ENCODE results near the gene SLC25A45.

SLC25A45 gene

DNA sequence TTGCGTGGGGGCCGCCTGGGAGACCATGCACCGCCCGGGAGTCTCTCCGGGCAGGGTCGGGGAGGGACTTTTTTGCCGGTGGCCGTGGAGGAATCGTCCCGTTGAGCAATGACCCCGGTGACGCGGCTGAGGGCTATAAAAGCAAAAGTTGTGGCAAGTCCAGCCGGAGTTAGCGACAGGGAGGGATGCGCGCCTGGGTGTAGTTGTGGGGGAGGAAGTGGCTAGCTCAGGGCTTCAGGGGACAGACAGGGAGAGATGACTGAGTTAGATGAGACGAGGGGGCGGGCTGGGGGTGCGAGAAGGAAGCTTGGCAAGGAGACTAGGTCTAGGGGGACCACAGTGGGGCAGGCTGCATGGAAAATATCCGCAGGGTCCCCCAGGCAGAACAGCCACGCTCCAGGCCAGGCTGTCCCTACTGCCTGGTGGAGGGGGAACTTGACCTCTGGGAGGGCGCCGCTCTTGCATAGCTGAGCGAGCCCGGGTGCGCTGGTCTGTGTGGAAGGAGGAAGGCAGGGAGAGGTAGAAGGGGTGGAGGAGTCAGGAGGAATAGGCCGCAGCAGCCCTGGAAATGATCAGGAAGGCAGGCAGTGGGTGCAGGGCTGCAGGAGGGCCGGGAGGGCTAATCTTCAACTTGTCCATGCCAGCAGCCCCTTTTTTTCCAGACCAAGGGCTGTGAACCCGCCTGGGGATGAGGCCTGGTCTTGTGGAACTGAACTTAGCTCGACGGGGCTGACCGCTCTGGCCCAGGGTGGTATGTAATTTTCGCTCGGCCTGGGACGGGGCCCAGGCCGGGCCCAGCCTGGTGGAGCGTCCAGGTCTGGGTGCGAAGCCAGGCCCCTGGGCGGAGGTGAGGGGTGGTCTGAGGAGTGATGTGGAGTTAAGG, 40.4 kb upstream of the SLC25A45 start, which contains the start of gene NEAT1:
TSS of gene NEAT1 (plus strand) at position 166 of the 883 bp plus-strand sequence.
- peak; percentile 60 for TF ChIP-seq L3MBTL2 (conservative IDR thresholded peaks at IDR 0.05)
- no peak for TF ChIP-seq TARDBP (IDR thresholded peaks at IDR 0.05)
- peak; percentile 68; the same call in 1 of the 2 replicates for TF ChIP-seq BHLHE40 (IDR thresholded peaks at IDR 0.05; ENCODE audit: borderline replicate concordance)
- peak; percentile 60 for TF ChIP-seq NFRKB (IDR thresholded peaks at IDR 0.05)
- 0 out of 2 replicates have a peak, but pooled peaks have one; percentile 20 for TF ChIP-seq ARNT (IDR thresholded peaks at IDR 0.05)
- peak; percentile 95 for TF ChIP-seq ELF4 (IDR thresholded peaks at IDR 0.05)
- TF ChIP-seq LEF1 (IDR thresholded peaks at IDR 0.05; ENCODE audit: borderline replicate concordance) = no peak
- peak; percentile 64; the same call in 1 of the 2 replicates for TF ChIP-seq CTBP1 (IDR thresholded peaks at IDR 0.05; ENCODE audit: borderline replicate concordance)
- TF ChIP-seq, protein P1, sequence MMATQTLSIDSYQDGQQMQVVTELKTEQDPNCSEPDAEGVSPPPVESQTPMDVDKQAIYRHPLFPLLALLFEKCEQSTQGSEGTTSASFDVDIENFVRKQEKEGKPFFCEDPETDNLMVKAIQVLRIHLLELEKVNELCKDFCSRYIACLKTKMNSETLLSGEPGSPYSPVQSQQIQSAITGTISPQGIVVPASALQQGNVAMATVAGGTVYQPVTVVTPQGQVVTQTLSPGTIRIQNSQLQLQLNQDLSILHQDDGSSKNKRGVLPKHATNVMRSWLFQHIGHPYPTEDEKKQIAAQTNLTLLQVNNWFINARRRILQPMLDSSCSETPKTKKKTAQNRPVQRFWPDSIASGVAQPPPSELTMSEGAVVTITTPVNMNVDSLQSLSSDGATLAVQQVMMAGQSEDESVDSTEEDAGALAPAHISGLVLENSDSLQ (IDR thresholded peaks at IDR 0.05) = 0 out of 2 replicates have a peak, but pooled peaks have one; percentile 37
- ChIA-PET CTCF (interaction anchor here (0.8 to 1.9 kb wide), 2 partner anchors 49 to 189 kb away, joined by 3 to 5 read pairs; no protein-coding TSS in a partner anchor), POLR2A (interaction anchor here (0.6 to 16.9 kb wide), 34 partner anchors 8 to 298 kb away, joined by 3 to 1436 read pairs (median 10); partner anchors contain the start of genes DPF2, FRMD8, MALAT1 and PCNX3)
- peak; percentile 69 for DNase-seq (ENCODE audit: extremely low spot score)

DNA sequence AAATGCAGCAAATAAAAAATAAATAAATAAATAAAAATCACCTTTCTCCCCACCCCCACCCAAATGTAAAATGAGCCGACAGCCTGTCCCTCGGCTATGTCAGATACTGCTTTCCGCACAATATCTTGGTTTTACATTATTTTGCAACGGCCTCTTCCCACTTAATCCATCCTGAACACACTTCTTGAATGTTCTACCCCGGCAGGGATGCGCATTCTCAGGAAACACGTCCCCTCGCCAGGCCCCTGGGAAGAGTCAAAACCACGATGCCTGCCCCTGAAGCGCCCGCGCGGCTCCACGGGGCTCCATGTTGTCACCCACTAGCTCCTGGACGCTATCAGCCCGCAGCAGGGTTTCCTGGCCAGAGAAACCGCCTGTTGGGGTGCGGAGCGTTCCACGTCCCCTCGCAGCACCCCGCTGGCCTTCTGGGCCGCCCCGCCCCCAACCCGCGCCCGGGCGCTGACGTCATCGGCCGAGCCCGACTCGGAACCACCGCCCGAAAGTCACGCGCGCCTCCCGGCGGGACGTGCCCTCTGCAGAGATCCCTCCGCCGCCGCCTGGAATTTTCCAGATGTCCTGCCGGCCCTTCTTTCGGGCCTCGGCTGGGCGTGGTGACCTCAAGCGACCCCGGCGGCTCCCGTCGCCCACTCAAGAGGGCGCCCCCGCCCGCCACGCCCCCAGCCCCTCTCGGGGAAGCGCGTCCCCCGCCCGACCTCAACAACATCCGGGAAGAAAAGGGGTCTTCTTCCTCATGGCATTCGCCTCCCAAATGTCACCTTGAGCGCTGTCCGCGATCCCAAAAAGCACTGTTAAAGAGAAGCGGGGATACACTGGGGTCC, 39.6 kb upstream of the SLC25A45 start:
- ChIA-PET CTCF (interaction anchor here (0.8 kb wide), 1 partner anchor 189 kb away, joined by 3 read pairs; no protein-coding TSS in a partner anchor), POLR2A (interaction anchor here (0.6 to 16.9 kb wide), 33 partner anchors 7 to 299 kb away, joined by 3 to 1436 read pairs (median 10); partner anchors contain the start of genes FRMD8, MALAT1, PCNX3 and RNASEH2C)
- TF ChIP-seq LEF1 (IDR thresholded peaks at IDR 0.05; ENCODE audit: borderline replicate concordance) (0 out of 2 replicates have a peak, but pooled peaks have one; percentile 59), ARNT (IDR thresholded peaks at IDR 0.05) (peak; percentile 92), SP1 (IDR thresholded peaks at IDR 0.05) (no peak)
- DNase-seq (ENCODE audit: extremely low spot score) = peak; percentile 78

DNA sequence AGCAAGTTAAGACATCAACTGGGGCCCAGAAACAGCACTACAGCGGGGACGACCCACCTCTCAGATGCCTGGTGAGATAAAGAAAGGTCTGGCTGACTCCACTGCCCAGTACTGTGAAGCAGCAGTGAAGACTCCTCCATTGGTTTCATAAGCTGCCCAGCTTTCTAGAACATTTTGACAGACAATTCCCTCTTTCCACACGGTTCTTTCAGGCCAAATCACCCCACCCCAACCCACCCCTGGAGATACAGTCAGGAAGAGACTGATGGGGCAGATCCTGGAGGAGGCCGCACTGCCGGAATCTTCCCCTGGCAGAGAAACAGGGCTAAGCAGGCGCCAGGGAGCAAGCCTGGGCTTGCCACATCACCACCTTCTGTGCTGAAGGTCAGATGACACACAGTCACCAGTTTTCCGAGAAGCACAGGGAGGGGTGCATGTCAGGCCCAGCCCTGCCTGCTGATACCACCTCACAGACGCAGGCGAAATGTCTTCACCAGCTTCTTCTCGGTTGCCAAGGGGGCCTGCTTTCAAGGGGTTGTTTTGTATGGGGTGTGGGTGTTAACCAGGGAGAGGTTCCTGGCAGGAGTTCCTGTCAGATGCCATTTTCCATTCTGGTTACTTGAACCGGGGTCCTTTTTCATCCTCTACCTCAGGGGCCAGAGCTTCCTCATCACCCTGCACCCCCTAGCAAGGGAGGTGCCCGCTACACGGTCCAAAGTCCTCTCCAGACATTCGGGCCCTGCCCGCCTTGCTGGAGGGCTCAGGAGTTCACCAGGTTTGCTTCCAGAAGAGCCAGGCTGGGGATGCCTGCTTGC, 38.7 kb upstream of the SLC25A45 start:
- DNase-seq (ENCODE audit: extremely low spot score) = peak; percentile 49
- no peak for TF ChIP-seq FOXA1 (IDR thresholded peaks at IDR 0.05)
- peak; percentile 21; the same call in 1 of the 2 replicates for TF ChIP-seq HDGF (IDR thresholded peaks at IDR 0.05; ENCODE audit: borderline replicate concordance)
- POLR2A ChIA-PET = interaction anchor here (0.7 to 16.9 kb wide), 12 partner anchors 9 to 77 kb away, joined by 3 to 1436 read pairs (median 47); partner anchors contain the start of genes FRMD8, MALAT1 and SLC25A45
- CTCF ChIA-PET = interaction anchor here (1.9 kb wide), 1 partner anchor 48 kb away, joined by 5 read pairs; no protein-coding TSS in a partner anchor

DNA sequence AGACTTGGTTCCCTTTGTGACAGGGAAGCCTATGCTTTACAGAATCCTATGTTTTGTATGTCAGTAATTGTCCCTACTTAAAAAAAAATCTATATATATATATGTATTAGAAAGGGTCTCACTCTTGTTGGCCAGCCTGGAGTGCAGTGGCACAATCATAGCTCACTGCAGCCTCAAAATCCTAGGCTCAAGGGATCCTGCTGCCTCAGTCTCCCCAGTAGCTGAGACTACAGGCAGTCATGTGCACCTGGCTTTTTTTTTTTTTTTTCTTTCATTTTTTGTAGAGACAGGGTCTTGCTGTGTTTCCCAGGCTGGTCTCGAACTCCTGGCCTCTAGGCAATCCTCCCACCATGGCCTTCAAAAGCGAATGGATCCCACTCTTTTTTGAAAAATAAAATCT, 38.1 kb upstream of the SLC25A45 start:
- no peak for TF ChIP-seq FOXK2 (IDR thresholded peaks at IDR 0.05)
- no peak for TF ChIP-seq TARDBP (IDR thresholded peaks at IDR 0.05)
- TF ChIP-seq BHLHE40 (IDR thresholded peaks at IDR 0.05; ENCODE audit: borderline replicate concordance) = no peak
- ChIA-PET CTCF (interaction anchor here (1.9 kb wide), 1 partner anchor 48 kb away, joined by 5 read pairs; no protein-coding TSS in a partner anchor), POLR2A (interaction anchor here (1.1 to 16.9 kb wide), 12 partner anchors 10 to 78 kb away, joined by 3 to 1436 read pairs (median 47); partner anchors contain the start of genes FRMD8, MALAT1 and SLC25A45)
- no peak for DNase-seq (ENCODE audit: extremely low spot score)

DNA sequence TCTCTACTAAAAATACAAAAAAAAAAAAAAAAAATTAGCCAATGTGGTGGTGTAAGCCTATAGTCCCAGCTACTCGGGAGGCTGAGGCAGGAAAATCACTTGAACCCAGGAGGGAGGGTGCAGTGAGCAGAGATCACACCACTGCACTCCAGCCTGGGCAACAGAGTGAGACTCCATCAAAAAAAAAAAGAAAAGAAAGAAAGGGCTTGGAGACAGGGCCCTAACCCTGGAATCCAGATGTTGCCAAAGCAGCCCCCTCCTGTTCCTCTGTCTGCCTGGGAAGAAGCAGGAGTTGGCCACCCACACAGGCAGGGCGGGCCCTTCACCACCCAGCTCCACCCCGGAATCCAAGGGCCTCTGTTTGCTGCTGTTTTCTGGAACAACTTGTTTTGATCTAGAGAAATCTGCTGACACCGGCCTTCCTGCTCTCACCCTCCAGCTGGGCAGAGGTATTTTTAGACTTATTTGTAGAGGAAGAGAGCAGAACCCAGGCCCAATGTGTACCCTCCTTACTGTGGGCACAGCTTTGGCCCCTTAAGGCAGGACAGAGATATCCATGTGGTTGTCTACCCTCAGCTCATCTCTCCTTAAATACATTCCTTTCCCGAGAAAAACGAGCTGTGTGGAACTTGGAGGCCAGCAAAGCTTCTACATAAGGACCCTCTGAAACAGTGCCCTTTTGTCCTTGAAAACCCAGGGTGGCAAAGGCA, 37.5 kb upstream of the SLC25A45 start:
- ChIA-PET CTCF (interaction anchor here (1.0 to 1.9 kb wide), 3 partner anchors 27 to 90 kb away, joined by 3 to 5 read pairs (median 3); no protein-coding TSS in a partner anchor), POLR2A (interaction anchor here (0.7 to 16.9 kb wide), 12 partner anchors 8 to 79 kb away, joined by 3 to 1436 read pairs (median 47); partner anchors contain the start of genes FRMD8, MALAT1, SLC25A45 and TIGD3)
- no peak for TF ChIP-seq ZNF384 (IDR thresholded peaks at IDR 0.05)
- TF ChIP-seq ELF4 (IDR thresholded peaks at IDR 0.05) = no peak
- TF ChIP-seq TARDBP (IDR thresholded peaks at IDR 0.05) = no peak
- TF ChIP-seq CTBP1 (IDR thresholded peaks at IDR 0.05; ENCODE audit: borderline replicate concordance) = no peak
- TF ChIP-seq SP1 (IDR thresholded peaks at IDR 0.05) = no peak
- TF ChIP-seq NFRKB (IDR thresholded peaks at IDR 0.05) = no peak
- TF ChIP-seq, protein P1 (IDR thresholded peaks at IDR 0.05) = no peak
- TF ChIP-seq SUZ12 (IDR thresholded peaks at IDR 0.05) = no peak
- TF ChIP-seq L3MBTL2 (conservative IDR thresholded peaks at IDR 0.05) = no peak
- no peak for TF ChIP-seq HDGF (IDR thresholded peaks at IDR 0.05; ENCODE audit: borderline replicate concordance)
- no peak for TF ChIP-seq LEF1 (IDR thresholded peaks at IDR 0.05; ENCODE audit: borderline replicate concordance)
- no peak for TF ChIP-seq ARNT (IDR thresholded peaks at IDR 0.05)
- TF ChIP-seq BHLHE40 (IDR thresholded peaks at IDR 0.05; ENCODE audit: borderline replicate concordance) = no peak
- TF ChIP-seq FOXM1 (IDR thresholded peaks at IDR 0.05; ENCODE audit: borderline replicate concordance) = no peak
- no peak for TF ChIP-seq FOXK2 (IDR thresholded peaks at IDR 0.05)
- no peak for TF ChIP-seq FOXA1 (IDR thresholded peaks at IDR 0.05)
- no peak for DNase-seq (ENCODE audit: extremely low spot score)

All from HEK293T (cell line).